Prostate gland (tissue), 2 donors: ENCODE measurements around the gene SLC4A3. TPM values are rescaled to one million over a fixed set of nuclear protein-coding genes. Genes with fewer than 3 reads are reported as not detected.
A peak's percentile ranks its signal among the peaks of the same experiment; 100 is the strongest.

Experiments
- DNase-seq: peaks from one replicate; pipeline ENCODE4 v3.0.0-alpha.2; 2019; ENCODE audit warnings: low spot score
- H3K27ac ChIP-seq, 2 donors: fragments of 200-600 bp; sonication (generic); 2 replicates each; pipeline ENCODE4 v1.5.1; 2017 to 2019
- H3K27me3 ChIP-seq: fragments of 200-600 bp; sonication (generic); replicated peaks from 2 replicates; pipeline ENCODE4 v1.5.1; 2019; ENCODE audit not compliant: insufficient read depth
- H3K36me3 ChIP-seq, 2 donors: fragments of 200-600 bp; sonication (generic); 1 replicate in 1 of 2; 2 replicates in 1 of 2; pipeline versions ENCODE4 v1.5.1 to v1.8.1; 2017 to 2019
- H3K4me1 ChIP-seq: fragments of 200-600 bp; sonication (generic); replicated peaks from 2 replicates; pipeline ENCODE4 v1.5.1; 2019
- H3K4me3 ChIP-seq, 2 donors: fragments of 200-600 bp; sonication (generic); 2 replicates each; pipeline ENCODE4 v1.5.1; 2017 to 2019
- H3K9me3 ChIP-seq: fragments of 200-600 bp; sonication (generic); 2 replicates; pipeline ENCODE4 v1.5.1; 2017
- CTCF ChIP-seq, 4 experiments: fragments of 200-600 bp in 2 of 4; fragments of 450-650 bp in 2 of 4; sonication (generic) in 2 of 4; IDR thresholded peaks; 1 replicate in 3 of 4; 2 replicates in 1 of 4; pipeline ENCODE4 v1.5.1; 2016 to 2019; ENCODE audit warnings: antibody characterized with exemption in 4 of 4, mild to moderate bottlenecking in 2 of 4, moderate library complexity in 2 of 4
- POLR2A ChIP-seq: fragments of 450-650 bp; IDR thresholded peaks from one replicate; pipeline ENCODE4 v1.6.1; 2016; ENCODE audit warnings: antibody characterized with exemption, mild to moderate bottlenecking
- POLR2AphosphoS5 ChIP-seq: sonication (generic); formaldehyde crosslinking; IDR thresholded peaks from one replicate; pipeline ENCODE4 v1.6.1; 2017; ENCODE audit warnings: antibody characterized with exemption
- WGBS: methylation state at CpG from one replicate; pipeline ENCODE4 v1.1.5; 2018; 5-methylcytosine and 5-hydroxymethylcytosine counted together
- intact Hi-C: fragments of 100-400 bp; cut with DNase I; formaldehyde crosslinking; loops from one replicate; pipeline ENCODE4 v1.14.2; 2022
- total RNA-seq, 2 donors: library from RNA; depleted of rRNA; stranded (reverse); fragments of >200 nt; gene quantifications; one replicate each; pipeline ENCODE4 v1.1.0, GENCODE V29; 2016

The SLC4A3 gene
- total RNA-seq, 2 donors from 2014 or later, result 7.6 to 44.6 TPM

GRCh38 chr2:219642465-219643083 is 15.1 kb downstream of the SLC4A3 start:
- no peaks in the 10 kb centered on the region for H3K9me3 ChIP-seq
- 12% methylated on average over 20 of the region's 24 CpGs for WGBS
- intact Hi-C loops, result loop anchor here (1.0 to 5.0 kb wide), 2 partner anchors 45 to 100 kb away; no protein-coding TSS in a partner anchor
- no peaks in the 10 kb centered on the region for H3K27me3 ChIP-seq
- no peak overlapping the region for H3K27ac ChIP-seq
- peak; percentile 96 for DNase-seq
- no peaks in the 10 kb centered on the region for H3K36me3 ChIP-seq
- peak; percentile 90 to 100 (median 96) for TF ChIP-seq CTCF (IDR thresholded peaks at IDR 0.05)
- TF ChIP-seq POLR2AphosphoS5, result peak; percentile 88
- no peak for TF ChIP-seq POLR2A
- H3K4me3 ChIP-seq, result no peak overlapping the region
- H3K4me1 ChIP-seq, result peaks cover 4% of the 10 kb centered on the region

GRCh38 chr2:219643084-219643473 is 15.6 kb downstream of the SLC4A3 start:
- Histone ChIP-seq H3K36me3 (no peaks in the 10 kb centered on the region), H3K9me3 (no peaks in the 10 kb centered on the region), H3K27ac (no peak overlapping the region), H3K4me1 (peaks cover 4% of the 10 kb centered on the region), H3K4me3 (no peak overlapping the region), H3K27me3 (no peaks in the 10 kb centered on the region)
- intact Hi-C loops, result loop anchor here (5.0 kb wide), 1 partner anchor 44 kb away; no protein-coding TSS in a partner anchor
- DNase-seq, result no peak
- 91% methylated on average over 7 of the region's 7 CpGs for WGBS
- TF ChIP-seq CTCF (IDR thresholded peaks at IDR 0.05) (no peak), POLR2AphosphoS5 (no peak), POLR2A (no peak)

GRCh38 chr2:219643788-219644398 is 16.5 kb downstream of the SLC4A3 start:
- H3K4me3 ChIP-seq, result no peak overlapping the region
- 91% methylated on average over 14 of the region's 14 CpGs for WGBS
- no peaks in the 10 kb centered on the region for H3K9me3 ChIP-seq
- no peak for DNase-seq
- no peaks in the 10 kb centered on the region for H3K36me3 ChIP-seq
- H3K27ac ChIP-seq, result no peak overlapping the region
- peaks cover 4% of the 10 kb centered on the region for H3K4me1 ChIP-seq
- intact Hi-C loops, result loop anchor here (5.0 kb wide), 1 partner anchor 43 kb away; no protein-coding TSS in a partner anchor
- no peak for TF ChIP-seq POLR2AphosphoS5
- no peak for TF ChIP-seq CTCF (IDR thresholded peaks at IDR 0.05)
- TF ChIP-seq POLR2A, result no peak
- no peaks in the 10 kb centered on the region for H3K27me3 ChIP-seq

GRCh38 chr2:219644801-219645480 is 17.5 kb downstream of the SLC4A3 start:
- no peak overlapping the region for H3K4me3 ChIP-seq
- no peaks in the 10 kb centered on the region for H3K9me3 ChIP-seq
- TF ChIP-seq POLR2AphosphoS5 (no peak), POLR2A (no peak), CTCF (IDR thresholded peaks at IDR 0.05) (no peak)
- no peaks in the 10 kb centered on the region for H3K36me3 ChIP-seq
- H3K4me1 ChIP-seq, result peaks cover 4% of the 10 kb centered on the region
- H3K27me3 ChIP-seq, result no peaks in the 10 kb centered on the region
- 58% methylated on average over 17 of the region's 17 CpGs for WGBS
- no peak overlapping the region for H3K27ac ChIP-seq
- intact Hi-C loops, result loop anchor here (5.0 kb wide), 2 partner anchors 42 to 488 kb away; no protein-coding TSS in a partner anchor
- DNase-seq, result no peak
